OCI-LY1 (cell line): Measurements from ENCODE around the gene MIGA1.

Experiments used
- H2AFZ ChIP-seq: fragments of 200-600 bp; sonication (generic), shearing (Covaris generic); 2 replicates; pipeline ENCODE4 v1.6.0; 2014; ENCODE audit warnings: antibody characterized with exemption, mild to moderate bottlenecking, low read length
- H3F3A ChIP-seq: fragments of 200-600 bp; sonication (generic), shearing (Covaris generic); 2 replicates; pipeline ENCODE4 v1.6.0; 2014; ENCODE audit warnings: mild to moderate bottlenecking, antibody characterized with exemption, low read length, moderate library complexity; ENCODE audit not compliant: insufficient read depth
- H3K27ac ChIP-seq: fragments of 200-600 bp; sonication (generic); 2 replicates; pipeline ENCODE4 v1.5.1; 2014; ENCODE audit warnings: low read length, mixed run types, mild to moderate bottlenecking, low read depth; ENCODE audit not compliant: poor library complexity, severe bottlenecking
- H3K27me3 ChIP-seq: fragments of 200-600 bp; sonication (generic); 2 replicates; pipeline ENCODE4 v1.6.0; 2014; ENCODE audit warnings: antibody characterized with exemption, mild to moderate bottlenecking, low read length, moderate library complexity; ENCODE audit not compliant: insufficient read depth
- H3K36me3 ChIP-seq: fragments of 200-600 bp; sonication (generic); 2 replicates; pipeline ENCODE4 v1.6.1; 2014; ENCODE audit warnings: mild to moderate bottlenecking, antibody characterized with exemption, low read length, moderate library complexity, mixed read lengths; ENCODE audit not compliant: insufficient read depth
- H3K4me1 ChIP-seq: fragments of 200-600 bp; sonication (generic); 2 replicates; pipeline ENCODE4 v1.5.1; 2014; ENCODE audit warnings: mild to moderate bottlenecking, low read length, moderate library complexity; ENCODE audit not compliant: insufficient read depth, severe bottlenecking
- H3K4me2 ChIP-seq: fragments of 200-600 bp; sonication (generic), shearing (Covaris generic); 2 replicates; pipeline ENCODE4 v1.6.1; 2014; ENCODE audit warnings: low read length
- H3K4me3 ChIP-seq: fragments of 200-600 bp; sonication (generic); 2 replicates; pipeline ENCODE4 v1.5.1; 2014; ENCODE audit warnings: low read length, low read depth, mild to moderate bottlenecking, mixed read lengths; ENCODE audit not compliant: poor library complexity, severe bottlenecking
- H3K79me2 ChIP-seq: fragments of 200-600 bp; shearing (Covaris generic); 2 replicates; pipeline ENCODE4 v1.6.1; 2016; ENCODE audit warnings: mixed run types, low read length, mixed read lengths; ENCODE audit not compliant: insufficient read depth
- H3K9ac ChIP-seq: fragments of 200-600 bp; sonication (generic), shearing (Covaris generic); 2 replicates; pipeline ENCODE4 v1.6.1; 2014; ENCODE audit warnings: mild to moderate bottlenecking, low read length, mixed read lengths
- H3K9me2 ChIP-seq: fragments of 200-600 bp; sonication (generic), shearing (Covaris generic); 2 replicates; pipeline ENCODE4 v1.6.1; 2014; ENCODE audit warnings: low read depth, mild to moderate bottlenecking, low read length, mixed read lengths
- H3K9me3 ChIP-seq: fragments of 200-600 bp; shearing (Covaris generic); 2 replicates; pipeline ENCODE4 v1.6.1; 2014; ENCODE audit warnings: low read length, mixed read lengths
- H4K20me1 ChIP-seq: fragments of 200-600 bp; sonication (generic), shearing (Covaris generic); 2 replicates; pipeline ENCODE4 v1.6.0; 2016; ENCODE audit warnings: mild to moderate bottlenecking, low read length; ENCODE audit not compliant: insufficient read depth
- CTCF ChIP-seq: fragments of 200-600 bp; sonication (generic), shearing (Covaris generic); IDR thresholded peaks from 2 replicates; pipeline ENCODE4 v1.5.1; 2017; ENCODE audit warnings: mild to moderate bottlenecking, antibody characterized with exemption, low read length, moderate library complexity, mixed read lengths
- EZH2 ChIP-seq: fragments of 200-600 bp; sonication (generic), shearing (Covaris generic); IDR thresholded peaks from 2 replicates; pipeline ENCODE4 v1.8.0; 2017; ENCODE audit warnings: borderline replicate concordance, mixed run types, mild to moderate bottlenecking, antibody characterized with exemption, low read length, moderate library complexity, mixed read lengths

The MIGA1 gene

DNA sequence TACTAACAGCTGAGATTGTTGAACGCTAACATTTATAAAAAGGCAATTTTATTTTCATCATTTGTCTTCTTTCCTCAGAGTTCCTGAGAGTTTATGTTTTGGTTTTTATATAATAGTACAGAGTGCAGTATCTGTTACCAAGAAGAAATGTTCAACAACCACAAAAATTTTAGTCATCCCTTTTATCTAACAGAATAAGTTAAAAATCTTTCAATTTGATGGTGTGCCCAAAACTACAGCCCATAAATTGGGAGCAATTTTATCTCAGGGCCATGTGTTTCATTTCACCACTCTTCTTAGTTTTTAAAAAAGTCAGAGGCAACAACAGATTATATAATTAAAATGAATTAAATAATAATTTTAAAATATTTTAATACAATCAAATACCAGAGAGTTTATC, 146.1 kb downstream of the MIGA1 start:
- no peak overlapping the region for H3K4me2 ChIP-seq
- H3K9me3 ChIP-seq, result no peaks in the 10 kb centered on the region
- no peaks in the 10 kb centered on the region for H3K9me2 ChIP-seq
- no peak overlapping the region for H3K9ac ChIP-seq
- 0 out of 2 replicates have a peak, but pooled peaks cover 4% of the 10 kb centered on the region for H3K27me3 ChIP-seq
- TF ChIP-seq EZH2, result no peak
- no peak for TF ChIP-seq CTCF
- H3K27ac ChIP-seq, result no peak overlapping the region
- H3K79me2 ChIP-seq, result no peaks in the 10 kb centered on the region
- no peaks in the 10 kb centered on the region for H4K20me1 ChIP-seq
- no peaks in the 10 kb centered on the region for H3F3A ChIP-seq
- H2AFZ ChIP-seq, result no peak overlapping the region
- H3K36me3 ChIP-seq, result no peaks in the 10 kb centered on the region
- H3K4me3 ChIP-seq, result no peak overlapping the region
- H3K4me1 ChIP-seq, result no peaks in the 10 kb centered on the region

DNA sequence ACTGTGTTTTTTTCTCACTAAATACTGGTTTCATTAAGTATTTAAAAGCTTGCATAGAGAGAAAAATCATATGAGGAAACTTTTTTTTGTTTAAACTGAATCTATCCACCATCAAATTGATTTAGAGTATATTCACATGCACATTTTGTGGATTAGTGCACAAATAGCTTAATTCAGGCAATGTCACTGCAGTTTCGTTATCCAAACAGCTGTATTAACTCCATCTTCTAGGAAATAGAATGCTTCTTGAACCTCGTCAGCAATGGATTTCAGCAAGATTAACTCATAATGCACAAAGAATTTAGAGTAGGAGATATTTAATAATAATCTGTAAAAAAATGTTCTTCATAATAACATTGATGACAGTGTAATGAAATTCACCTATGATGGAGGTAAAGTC, 146.5 kb downstream of the MIGA1 start:
- Histone ChIP-seq H4K20me1 (no peaks in the 10 kb centered on the region), H3K36me3 (no peaks in the 10 kb centered on the region), H3K27me3 (0 out of 2 replicates have a peak, but pooled peaks cover 4% of the 10 kb centered on the region), H3K9ac (no peak overlapping the region), H3K9me3 (no peaks in the 10 kb centered on the region), H3K4me1 (no peaks in the 10 kb centered on the region), H3K9me2 (no peaks in the 10 kb centered on the region), H3K4me2 (no peak overlapping the region), H3K27ac (no peak overlapping the region), H3K4me3 (no peak overlapping the region), H3F3A (no peaks in the 10 kb centered on the region), H3K79me2 (no peaks in the 10 kb centered on the region), H2AFZ (no peak overlapping the region)
- TF ChIP-seq EZH2 (no peak), CTCF (no peak)

DNA sequence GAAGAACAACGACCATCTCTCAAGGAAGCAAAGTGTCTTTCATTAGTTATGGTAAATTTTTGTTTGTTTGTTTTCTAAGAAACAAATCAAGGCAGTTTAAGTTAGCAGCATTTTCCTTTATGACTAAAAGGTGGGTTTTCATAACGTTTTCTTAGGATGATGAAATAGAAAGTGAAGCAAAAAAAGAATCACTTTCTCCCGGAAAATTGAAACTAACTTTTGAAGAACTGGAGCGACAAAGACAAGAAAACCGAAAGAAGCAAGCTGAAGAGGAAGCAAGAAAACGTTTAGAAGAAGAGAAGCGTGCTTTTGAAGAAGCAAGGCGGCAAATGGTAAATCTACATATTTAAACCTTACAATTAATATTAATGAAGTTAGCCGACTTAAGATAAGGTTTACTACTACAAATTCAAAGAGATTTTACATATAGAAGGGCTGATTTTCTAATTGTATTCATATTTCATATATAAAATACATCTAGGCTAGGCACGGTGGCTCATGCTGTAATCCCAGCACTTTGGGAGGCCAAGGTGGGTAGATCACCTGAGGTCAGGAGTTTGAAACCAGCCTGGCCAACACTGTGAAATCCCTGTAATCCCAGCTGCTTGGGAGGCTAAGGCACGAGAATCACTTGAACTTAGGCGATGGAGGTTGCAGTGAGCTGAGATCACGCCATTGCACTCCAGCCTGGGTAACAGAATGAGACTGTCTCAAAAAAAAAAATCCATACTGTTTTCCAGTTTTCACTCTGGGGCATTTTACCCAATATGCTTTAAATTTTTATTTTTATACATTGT, 147.3 kb downstream of the MIGA1 start:
- no peak overlapping the region for H3K9ac ChIP-seq

More for the DNA sequence above, 147.3 kb downstream of the MIGA1 start:
- no peak overlapping the region for H3K4me3 ChIP-seq
- H3K4me1 ChIP-seq, result no peaks in the 10 kb centered on the region
- no peaks in the 10 kb centered on the region for H3K9me3 ChIP-seq
- no peaks in the 10 kb centered on the region for H3K36me3 ChIP-seq
- H4K20me1 ChIP-seq, result no peaks in the 10 kb centered on the region
- no peaks in the 10 kb centered on the region for H3K9me2 ChIP-seq
- H3K79me2 ChIP-seq, result no peaks in the 10 kb centered on the region
- H3F3A ChIP-seq, result no peaks in the 10 kb centered on the region
- no peak overlapping the region for H2AFZ ChIP-seq
- TF ChIP-seq EZH2 (no peak), CTCF (no peak)
- peak overlapping the region; percentile 58 for H3K4me2 ChIP-seq
- no peak overlapping the region for H3K27ac ChIP-seq
- 0 out of 2 replicates have a peak, but pooled peaks cover 4% of the 10 kb centered on the region for H3K27me3 ChIP-seq
